Activated CD4-positive, alpha-beta T cell treated with anti-CD3 and anti-CD28 coated beads, Interleukin-2, amount 50 U/mL, for 4 hours (primary cell): ENCODE data around the gene ATL3.
"Not testable (repeated sequence)": the region's sequence is repeated elsewhere in the genome, so short reads cannot be mapped to it uniquely, and the experiment has no call there.

Experiments used
- DNase-seq, 2 experiments: peaks; one replicate each; pipeline ENCODE4 v3.0.0-alpha.2; 2020

ATL3 gene

GRCh38 chr11:63619967-63620366 lies 51.2 kb downstream of the ATL3 start:
- DNase-seq, result no peak

- not testable (repeated sequence) for DNase-seq
These were observed 53.5 kb downstream of the ATL3 start for GRCh38 chr11:63617686-63618085.

GRCh38 chr11:63616953-63617352 lies 54.2 kb downstream of the ATL3 start:
- DNase-seq, result no peak

- peak in 1 of 2 experiments; percentile 6 for DNase-seq
These were observed 57.0 kb downstream of the ATL3 start, which contains the start of gene PLAAT3 for GRCh38 chr11:63614136-63614671. PLAAT3 (minus strand) TSS chr11:63614433; CDS start chr11:63614014, 419 bp downstream.

GRCh38 chr11:63613517-63614135 lies 57.5 kb downstream of the ATL3 start:
- DNase-seq, result peak in 1 of 2 experiments; percentile 19

GRCh38 chr11:63612181-63612580 lies 59.0 kb downstream of the ATL3 start:
- DNase-seq, result no peak

GRCh38 chr11:63611395-63611747 lies 59.8 kb downstream of the ATL3 start:
- no peak for DNase-seq

GRCh38 chr11:63610604-63611394 lies 60.4 kb downstream of the ATL3 start:
- DNase-seq, result no peak

GRCh38 chr11:63609971-63610580 lies 61.1 kb downstream of the ATL3 start:
- no peak for DNase-seq

- DNase-seq, result no peak
These were observed 61.6 kb downstream of the ATL3 start for GRCh38 chr11:63609536-63609935.

GRCh38 chr11:63608353-63609345 lies 62.5 kb downstream of the ATL3 start:
- no peak for DNase-seq

- no peak for DNase-seq
These were observed 68.0 kb downstream of the ATL3 start for GRCh38 chr11:63603180-63603518.

- not testable (repeated sequence) for DNase-seq
These were observed 68.6 kb downstream of the ATL3 start for GRCh38 chr11:63602290-63603179.

GRCh38 chr11:63599211-63600122 lies 71.7 kb downstream of the ATL3 start:
- DNase-seq, result no peak

GRCh38 chr11:63598556-63598955 lies 72.6 kb downstream of the ATL3 start:
- no peak for DNase-seq

- DNase-seq, result no peak
These were observed 75.9 kb downstream of the ATL3 start for GRCh38 chr11:63595296-63595695.

GRCh38 chr11:63592975-63593395 lies 78.2 kb downstream of the ATL3 start:
- no peak for DNase-seq

GRCh38 chr11:63590024-63590788 lies 81.0 kb downstream of the ATL3 start:
- DNase-seq, result no peak

- no peak for DNase-seq
These were observed 82.2 kb downstream of the ATL3 start for GRCh38 chr11:63589000-63589399.
